Esophagus muscularis mucosa (tissue), 3 donors: ENCODE data around the gene ARHGAP11A.
"Not testable (repeated sequence)": the region's sequence is repeated elsewhere in the genome, so short reads cannot be mapped to it uniquely, and the experiment has no call there.

Experiments used
- CTCF ChIP-seq, 3 experiments: fragments of 200-600 bp in 2 of 3; fragments of 450-650 bp in 1 of 3; sonication (generic) in 2 of 3; IDR thresholded peaks; one replicate each; pipeline ENCODE4 v1.5.1; 2017 to 2019; ENCODE audit warnings: antibody characterized with exemption in 3 of 3, mild to moderate bottlenecking in 2 of 3, moderate library complexity in 1 of 3
- POLR2A ChIP-seq: fragments of 450-650 bp; IDR thresholded peaks from one replicate; pipeline ENCODE4 v1.6.1; 2017; ENCODE audit warnings: antibody characterized with exemption, moderate library complexity, mild to moderate bottlenecking, low read depth
- POLR2AphosphoS5 ChIP-seq, 2 donors: sonication (generic); formaldehyde crosslinking; IDR thresholded peaks; one replicate each; pipeline ENCODE4 v1.6.1; 2017; ENCODE audit warnings: antibody characterized with exemption in 2 of 2

GRCh38 chr15:32578482-32578881 lies 36.8 kb upstream of the ARHGAP11A start:
- TF ChIP-seq CTCF (IDR thresholded peaks at IDR 0.05); POLR2A; POLR2AphosphoS5 (IDR thresholded peaks at IDR 0.05): not testable (repeated sequence)
